ENCODE measurements around the gene FAM168A.

GRCh38 chr11:73582653-73583052, 15.3 kb downstream of the FAM168A start:
- no peak for TF ChIP-seq REST (IDR thresholded peaks at IDR 0.05; ENCODE audit: insufficient read depth in 1 of 2, low read depth in 2 of 2, low read length in 1 of 2)
- no peak for TF ChIP-seq POLR2AphosphoS5 (IDR thresholded peaks at IDR 0.05; ENCODE audit: low read depth, low read length)
- TF ChIP-seq CTCF (IDR thresholded peaks at IDR 0.05): no peak
- TF ChIP-seq TCF7L2 (IDR thresholded peaks at IDR 0.05; ENCODE audit: low read depth, low read length): no peak
